ENCODE results near the gene ZNF385B.

Gene ZNF385B

GRCh38 chr2:179746981-179747380, 114.4 kb downstream of the ZNF385B start:
- Histone ChIP-seq H3K9me3 (ENCODE audit: control insufficient read depth, insufficient read depth, low read depth, low read length) (no peaks in the 10 kb centered on the region), H3K36me3 (ENCODE audit: control insufficient read depth in 2 of 2, insufficient read depth in 1 of 2, low read length in 2 of 2) (no peaks in the 10 kb centered on the region), H3K4me3 (ENCODE audit: low read depth, low read length) (no peak overlapping the region), H3K4me1 (ENCODE audit: control insufficient read depth, insufficient read depth, low read length) (no peaks in the 10 kb centered on the region), H3K27ac (ENCODE audit: extremely low read depth, low read depth, low read length) (no peak overlapping the region)
- ChIA-PET POLR2A (no interaction called here), CTCF (interaction anchor here (0.7 kb wide), 2 partner anchors 336 to 471 kb away, joined by 3 read pairs; no protein-coding TSS in a partner anchor)
- no peak for TF ChIP-seq SP7 (tag by site-specific recombination; IDR thresholded peaks at IDR 0.05)
- TF ChIP-seq, protein P1, sequence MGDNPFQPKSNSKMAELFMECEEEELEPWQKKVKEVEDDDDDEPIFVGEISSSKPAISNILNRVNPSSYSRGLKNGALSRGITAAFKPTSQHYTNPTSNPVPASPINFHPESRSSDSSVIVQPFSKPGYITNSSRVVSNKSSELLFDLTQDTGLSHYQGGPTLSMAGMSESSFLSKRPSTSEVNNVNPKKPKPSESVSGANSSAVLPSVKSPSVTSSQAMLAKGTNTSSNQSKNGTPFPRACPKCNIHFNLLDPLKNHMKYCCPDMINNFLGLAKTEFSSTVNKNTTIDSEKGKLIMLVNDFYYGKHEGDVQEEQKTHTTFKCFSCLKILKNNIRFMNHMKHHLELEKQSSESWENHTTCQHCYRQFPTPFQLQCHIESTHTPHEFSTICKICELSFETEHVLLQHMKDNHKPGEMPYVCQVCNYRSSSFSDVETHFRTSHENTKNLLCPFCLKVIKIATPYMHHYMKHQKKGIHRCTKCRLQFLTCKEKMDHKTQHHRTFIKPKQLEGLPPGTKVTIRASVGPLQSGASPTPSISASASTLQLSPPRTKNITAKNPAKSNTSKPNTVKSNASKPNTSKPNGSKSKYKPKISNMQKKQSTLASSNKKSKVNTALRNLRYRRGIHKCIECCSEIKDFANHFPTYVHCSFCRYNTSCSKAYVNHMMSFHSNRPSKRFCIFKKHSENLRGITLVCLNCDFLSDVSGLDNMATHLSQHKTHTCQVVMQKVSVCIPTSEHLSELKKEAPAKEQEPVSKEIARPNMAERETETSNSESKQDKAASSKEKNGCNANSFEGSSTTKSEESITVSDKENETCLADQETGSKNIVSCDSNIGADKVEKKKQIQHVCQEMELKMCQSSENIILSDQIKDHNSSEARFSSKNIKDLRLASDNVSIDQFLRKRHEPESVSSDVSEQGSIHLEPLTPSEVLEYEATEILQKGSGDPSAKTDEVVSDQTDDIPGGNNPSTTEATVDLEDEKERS (tag by site-specific recombination; IDR thresholded peaks at IDR 0.05) = no peak
- no peak for TF ChIP-seq ZNF121 (tag by site-specific recombination; IDR thresholded peaks at IDR 0.05)
- TF ChIP-seq ZNF585B (tag by site-specific recombination; IDR thresholded peaks at IDR 0.05) = no peak
- TF ChIP-seq SP3 (tag by site-specific recombination; IDR thresholded peaks at IDR 0.05) = no peak
- no peak for TF ChIP-seq ZFP69B (tag by site-specific recombination; IDR thresholded peaks at IDR 0.05)
- no peak for TF ChIP-seq ZNF311 (tag by site-specific recombination; IDR thresholded peaks at IDR 0.05; ENCODE audit: borderline replicate concordance)
- TF ChIP-seq SCRT2 (tag by site-specific recombination; IDR thresholded peaks at IDR 0.05) = no peak
- TF ChIP-seq KLF7 (tag by site-specific recombination; IDR thresholded peaks at IDR 0.05; ENCODE audit: borderline replicate concordance) = no peak
- no peak for TF ChIP-seq ZFP3 (tag by site-specific recombination; IDR thresholded peaks at IDR 0.05; ENCODE audit: low read depth)
- TF ChIP-seq ZNF529 (tag by site-specific recombination; IDR thresholded peaks at IDR 0.05; ENCODE audit: insufficient replicate concordance) = no peak
- no peak for TF ChIP-seq ZBTB1 (tag by site-specific recombination; IDR thresholded peaks at IDR 0.05)
- TF ChIP-seq, protein P2, sequence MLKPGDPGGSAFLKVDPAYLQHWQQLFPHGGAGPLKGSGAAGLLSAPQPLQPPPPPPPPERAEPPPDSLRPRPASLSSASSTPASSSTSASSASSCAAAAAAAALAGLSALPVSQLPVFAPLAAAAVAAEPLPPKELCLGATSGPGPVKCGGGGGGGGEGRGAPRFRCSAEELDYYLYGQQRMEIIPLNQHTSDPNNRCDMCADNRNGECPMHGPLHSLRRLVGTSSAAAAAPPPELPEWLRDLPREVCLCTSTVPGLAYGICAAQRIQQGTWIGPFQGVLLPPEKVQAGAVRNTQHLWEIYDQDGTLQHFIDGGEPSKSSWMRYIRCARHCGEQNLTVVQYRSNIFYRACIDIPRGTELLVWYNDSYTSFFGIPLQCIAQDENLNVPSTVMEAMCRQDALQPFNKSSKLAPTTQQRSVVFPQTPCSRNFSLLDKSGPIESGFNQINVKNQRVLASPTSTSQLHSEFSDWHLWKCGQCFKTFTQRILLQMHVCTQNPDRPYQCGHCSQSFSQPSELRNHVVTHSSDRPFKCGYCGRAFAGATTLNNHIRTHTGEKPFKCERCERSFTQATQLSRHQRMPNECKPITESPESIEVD (tag by site-specific recombination; IDR thresholded peaks at IDR 0.05) = no peak
- TF ChIP-seq, protein P3, sequence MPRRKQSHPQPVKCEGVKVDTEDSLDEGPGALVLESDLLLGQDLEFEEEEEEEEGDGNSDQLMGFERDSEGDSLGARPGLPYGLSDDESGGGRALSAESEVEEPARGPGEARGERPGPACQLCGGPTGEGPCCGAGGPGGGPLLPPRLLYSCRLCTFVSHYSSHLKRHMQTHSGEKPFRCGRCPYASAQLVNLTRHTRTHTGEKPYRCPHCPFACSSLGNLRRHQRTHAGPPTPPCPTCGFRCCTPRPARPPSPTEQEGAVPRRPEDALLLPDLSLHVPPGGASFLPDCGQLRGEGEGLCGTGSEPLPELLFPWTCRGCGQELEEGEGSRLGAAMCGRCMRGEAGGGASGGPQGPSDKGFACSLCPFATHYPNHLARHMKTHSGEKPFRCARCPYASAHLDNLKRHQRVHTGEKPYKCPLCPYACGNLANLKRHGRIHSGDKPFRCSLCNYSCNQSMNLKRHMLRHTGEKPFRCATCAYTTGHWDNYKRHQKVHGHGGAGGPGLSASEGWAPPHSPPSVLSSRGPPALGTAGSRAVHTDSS (tag by site-specific recombination; IDR thresholded peaks at IDR 0.05) = no peak
- no peak for TF ChIP-seq ZNF138 (tag by site-specific recombination; IDR thresholded peaks at IDR 0.05; ENCODE audit: borderline replicate concordance)
- no peak for TF ChIP-seq ZNF626 (tag by site-specific recombination; IDR thresholded peaks at IDR 0.05)
- TF ChIP-seq ZNF350 (tag by site-specific recombination; IDR thresholded peaks at IDR 0.05) = no peak
- no peak for TF ChIP-seq OSR2 (tag by site-specific recombination; IDR thresholded peaks at IDR 0.05)

- no peaks in the 10 kb centered on the region for H3K4me1 ChIP-seq (ENCODE audit: control insufficient read depth, insufficient read depth, low read length)
- H3K9me3 ChIP-seq (ENCODE audit: control insufficient read depth, insufficient read depth, low read depth, low read length) = no peaks in the 10 kb centered on the region
- CTCF ChIA-PET = interaction anchor here (0.7 kb wide), 1 partner anchor 949 kb away, joined by 3 read pairs; no protein-coding TSS in a partner anchor
- H3K27ac ChIP-seq (ENCODE audit: extremely low read depth, low read depth, low read length) = no peak overlapping the region
- POLR2A ChIA-PET = no interaction called here
- no peak overlapping the region for H3K4me3 ChIP-seq (ENCODE audit: low read depth, low read length)
- H3K36me3 ChIP-seq (ENCODE audit: control insufficient read depth in 2 of 2, insufficient read depth in 1 of 2, low read length in 2 of 2) = no peaks in the 10 kb centered on the region
- TF ChIP-seq YY2 (tag by site-specific recombination; IDR thresholded peaks at IDR 0.05) (no peak), ZNF140 (tag by site-specific recombination; IDR thresholded peaks at IDR 0.05) (no peak), ZNF549 (tag by site-specific recombination; IDR thresholded peaks at IDR 0.05) (no peak), ZBTB11 (tag by site-specific recombination; conservative IDR thresholded peaks at IDR 0.05; ENCODE audit: low read depth) (no peak), ZNF132 (tag by site-specific recombination; IDR thresholded peaks at IDR 0.05; ENCODE audit: borderline replicate concordance) (no peak), ZNF391 (tag by site-specific recombination; IDR thresholded peaks at IDR 0.05; ENCODE audit: borderline replicate concordance, low read depth) (no peak), ZNF621 (tag by site-specific recombination; IDR thresholded peaks at IDR 0.05) (no peak), ZNF596 (tag by site-specific recombination; IDR thresholded peaks at IDR 0.05) (no peak)
Observed at GRCh38 chr2:179745635-179746256, 115.7 kb downstream of the ZNF385B start.
